GM12878 (cell line): ENCODE data around the gene RARB.

Experiments
- JUND ChIP-seq: IDR thresholded peaks from 2 replicates; pipeline ENCODE4 v1.6.1; 2012; ENCODE audit warnings: low read depth, mild to moderate bottlenecking, low read length, improper control_type of control experiment, moderate library complexity
- NRF1 ChIP-seq: conservative IDR thresholded peaks from 2 replicates; pipeline ENCODE4 v1.6.1; 2011; ENCODE audit warnings: mild to moderate bottlenecking, low read depth, low read length, improper control_type of control experiment
- POLR2AphosphoS5 ChIP-seq: IDR thresholded peaks from 2 replicates; pipeline ENCODE4 v1.6.1; 2011; ENCODE audit warnings: mild to moderate bottlenecking, low read length, inconsistent platforms
- REST ChIP-seq: IDR thresholded peaks from 2 replicates; pipeline ENCODE4 v1.6.1; 2012; ENCODE audit warnings: mild to moderate bottlenecking, low read depth, low read length

GRCh38 chr3:25449857-25450256 lies 21.8 kb downstream of the RARB start:
- TF ChIP-seq REST: no peak
- no peak for TF ChIP-seq POLR2AphosphoS5
- TF ChIP-seq NRF1: no peak
- no peak for TF ChIP-seq JUND
